Gastroesophageal sphincter (tissue), 3 donors: Measurements from ENCODE around the gene NUP153.

Experiments used
- POLR2AphosphoS5 ChIP-seq: sonication (generic); formaldehyde crosslinking; IDR thresholded peaks from one replicate; pipeline ENCODE4 v1.6.1; 2017; ENCODE audit warnings: antibody characterized with exemption
- TF ChIP-seq, protein P1 (sequence below), 4 experiments: fragments of 200-600 bp in 2 of 4; fragments of 450-650 bp in 2 of 4; sonication (generic) in 1 of 4; IDR thresholded peaks; one replicate each; pipeline ENCODE4 v1.5.1; 2017 to 2019; ENCODE audit warnings: antibody characterized with exemption in 4 of 4, mild to moderate bottlenecking in 2 of 4, moderate library complexity in 2 of 4

DNA sequence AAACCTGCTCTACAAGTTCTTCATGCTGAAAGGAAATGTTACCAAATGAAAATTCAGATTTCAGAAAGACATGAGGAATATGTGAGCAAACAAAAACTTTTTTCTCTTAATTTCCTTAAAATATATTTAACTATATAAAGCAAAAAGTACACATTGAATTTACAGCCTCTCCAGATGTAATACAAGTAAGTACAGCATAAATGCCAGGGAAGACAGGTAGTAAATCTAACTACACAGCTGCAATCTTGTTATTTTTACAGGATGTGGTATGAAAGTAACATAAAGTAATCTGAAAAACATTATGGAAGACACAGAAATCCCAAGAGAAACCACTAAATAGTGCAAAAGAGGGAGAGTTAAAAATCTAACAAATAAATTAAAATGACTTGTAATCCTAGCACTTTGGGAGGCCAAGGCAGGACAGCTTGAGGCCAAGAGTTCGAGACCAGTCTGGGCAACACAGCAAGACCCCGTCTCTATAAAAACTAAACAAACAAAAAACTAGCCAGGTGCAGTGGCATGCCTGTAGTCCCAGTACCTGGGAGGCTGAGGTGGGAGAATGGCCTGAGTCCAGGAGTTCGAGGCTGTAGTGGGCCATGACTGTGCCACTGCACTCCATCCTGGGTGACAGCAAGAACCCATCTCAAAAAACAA, 55.9 kb downstream of the NUP153 start:
- TF ChIP-seq, protein P1, sequence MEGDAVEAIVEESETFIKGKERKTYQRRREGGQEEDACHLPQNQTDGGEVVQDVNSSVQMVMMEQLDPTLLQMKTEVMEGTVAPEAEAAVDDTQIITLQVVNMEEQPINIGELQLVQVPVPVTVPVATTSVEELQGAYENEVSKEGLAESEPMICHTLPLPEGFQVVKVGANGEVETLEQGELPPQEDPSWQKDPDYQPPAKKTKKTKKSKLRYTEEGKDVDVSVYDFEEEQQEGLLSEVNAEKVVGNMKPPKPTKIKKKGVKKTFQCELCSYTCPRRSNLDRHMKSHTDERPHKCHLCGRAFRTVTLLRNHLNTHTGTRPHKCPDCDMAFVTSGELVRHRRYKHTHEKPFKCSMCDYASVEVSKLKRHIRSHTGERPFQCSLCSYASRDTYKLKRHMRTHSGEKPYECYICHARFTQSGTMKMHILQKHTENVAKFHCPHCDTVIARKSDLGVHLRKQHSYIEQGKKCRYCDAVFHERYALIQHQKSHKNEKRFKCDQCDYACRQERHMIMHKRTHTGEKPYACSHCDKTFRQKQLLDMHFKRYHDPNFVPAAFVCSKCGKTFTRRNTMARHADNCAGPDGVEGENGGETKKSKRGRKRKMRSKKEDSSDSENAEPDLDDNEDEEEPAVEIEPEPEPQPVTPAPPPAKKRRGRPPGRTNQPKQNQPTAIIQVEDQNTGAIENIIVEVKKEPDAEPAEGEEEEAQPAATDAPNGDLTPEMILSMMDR (IDR thresholded peaks at IDR 0.05) = no peak
- TF ChIP-seq POLR2AphosphoS5 = no peak
